ENCODE results near the gene ELP1. TPM values are rescaled to one million over a fixed set of nuclear protein-coding genes. Genes with fewer than 3 reads are reported as not detected.

Gene ELP1, protein sequence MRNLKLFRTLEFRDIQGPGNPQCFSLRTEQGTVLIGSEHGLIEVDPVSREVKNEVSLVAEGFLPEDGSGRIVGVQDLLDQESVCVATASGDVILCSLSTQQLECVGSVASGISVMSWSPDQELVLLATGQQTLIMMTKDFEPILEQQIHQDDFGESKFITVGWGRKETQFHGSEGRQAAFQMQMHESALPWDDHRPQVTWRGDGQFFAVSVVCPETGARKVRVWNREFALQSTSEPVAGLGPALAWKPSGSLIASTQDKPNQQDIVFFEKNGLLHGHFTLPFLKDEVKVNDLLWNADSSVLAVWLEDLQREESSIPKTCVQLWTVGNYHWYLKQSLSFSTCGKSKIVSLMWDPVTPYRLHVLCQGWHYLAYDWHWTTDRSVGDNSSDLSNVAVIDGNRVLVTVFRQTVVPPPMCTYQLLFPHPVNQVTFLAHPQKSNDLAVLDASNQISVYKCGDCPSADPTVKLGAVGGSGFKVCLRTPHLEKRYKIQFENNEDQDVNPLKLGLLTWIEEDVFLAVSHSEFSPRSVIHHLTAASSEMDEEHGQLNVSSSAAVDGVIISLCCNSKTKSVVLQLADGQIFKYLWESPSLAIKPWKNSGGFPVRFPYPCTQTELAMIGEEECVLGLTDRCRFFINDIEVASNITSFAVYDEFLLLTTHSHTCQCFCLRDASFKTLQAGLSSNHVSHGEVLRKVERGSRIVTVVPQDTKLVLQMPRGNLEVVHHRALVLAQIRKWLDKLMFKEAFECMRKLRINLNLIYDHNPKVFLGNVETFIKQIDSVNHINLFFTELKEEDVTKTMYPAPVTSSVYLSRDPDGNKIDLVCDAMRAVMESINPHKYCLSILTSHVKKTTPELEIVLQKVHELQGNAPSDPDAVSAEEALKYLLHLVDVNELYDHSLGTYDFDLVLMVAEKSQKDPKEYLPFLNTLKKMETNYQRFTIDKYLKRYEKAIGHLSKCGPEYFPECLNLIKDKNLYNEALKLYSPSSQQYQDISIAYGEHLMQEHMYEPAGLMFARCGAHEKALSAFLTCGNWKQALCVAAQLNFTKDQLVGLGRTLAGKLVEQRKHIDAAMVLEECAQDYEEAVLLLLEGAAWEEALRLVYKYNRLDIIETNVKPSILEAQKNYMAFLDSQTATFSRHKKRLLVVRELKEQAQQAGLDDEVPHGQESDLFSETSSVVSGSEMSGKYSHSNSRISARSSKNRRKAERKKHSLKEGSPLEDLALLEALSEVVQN (N-terminal part only)
- 40.5 and 42.8 TPM in 2 replicates for total RNA-seq

DNA sequence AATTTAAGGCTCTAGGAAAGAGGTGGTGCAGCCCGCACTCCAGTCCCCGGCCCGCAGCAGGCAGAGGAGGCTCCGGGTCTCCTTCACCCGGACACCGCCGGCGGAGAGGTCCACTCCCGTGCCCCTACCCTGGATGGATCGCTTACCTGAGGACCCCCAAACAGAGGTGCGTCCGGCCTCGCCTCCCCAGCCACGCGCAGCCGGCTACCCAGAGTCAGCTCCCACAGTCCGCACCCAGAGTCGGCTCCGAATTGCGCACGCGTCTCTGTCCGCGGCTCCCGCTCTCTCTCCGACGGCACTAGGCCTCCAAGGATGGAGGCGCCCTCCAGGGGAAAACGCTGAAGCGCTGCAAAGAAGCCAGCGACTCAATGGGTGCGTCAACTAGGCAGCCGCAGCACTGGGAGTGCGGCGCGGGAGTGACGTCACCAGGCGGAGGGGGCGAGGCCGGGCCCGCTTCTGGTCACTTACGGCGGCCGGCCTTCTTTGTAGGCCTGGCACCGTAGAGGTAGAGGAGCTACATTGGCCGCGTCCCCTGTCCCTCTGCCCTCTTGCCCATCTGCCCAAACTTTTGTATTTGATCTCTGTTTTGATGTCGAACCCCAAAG is at the start of gene ELP1:
Gene ELP1 (minus strand): TSS at position 407 of the 605 bp plus-strand sequence. CDS start 2,978 bp downstream, outside the sequence.

DNA sequence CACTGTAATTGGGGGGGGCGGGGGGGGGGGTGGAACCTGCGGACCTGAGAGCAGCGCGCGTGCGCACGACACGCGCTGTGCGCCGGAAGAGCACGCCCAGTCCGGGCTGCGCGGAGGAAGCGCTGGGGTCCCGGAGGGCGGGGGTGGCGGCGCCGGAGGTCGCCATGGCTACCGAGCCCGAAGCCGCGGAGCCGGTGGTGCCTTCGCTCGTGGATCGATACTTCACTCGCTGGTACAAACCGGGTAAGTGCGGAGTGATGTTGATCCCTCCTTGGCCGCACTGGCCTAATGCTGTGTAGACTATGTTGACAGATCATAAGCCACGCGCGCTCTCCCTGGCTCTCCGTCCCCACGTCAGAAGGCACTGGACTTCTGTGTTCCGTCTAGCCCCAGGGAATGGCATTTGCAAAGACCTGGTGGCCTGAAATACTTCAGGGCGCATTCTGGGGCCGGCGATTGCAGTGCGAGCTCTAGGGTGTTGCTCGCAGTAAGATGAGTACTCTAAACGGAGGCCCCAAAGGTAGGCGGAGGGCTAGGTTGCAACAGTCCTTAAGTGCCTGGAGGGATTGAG is 484 bp upstream of the ELP1 start, which contains the start of gene ABITRAM:
Gene ABITRAM (plus strand): TSS at position 78 of the 571 bp plus-strand sequence. CDS start 87 bp downstream, at position 165.

DNA sequence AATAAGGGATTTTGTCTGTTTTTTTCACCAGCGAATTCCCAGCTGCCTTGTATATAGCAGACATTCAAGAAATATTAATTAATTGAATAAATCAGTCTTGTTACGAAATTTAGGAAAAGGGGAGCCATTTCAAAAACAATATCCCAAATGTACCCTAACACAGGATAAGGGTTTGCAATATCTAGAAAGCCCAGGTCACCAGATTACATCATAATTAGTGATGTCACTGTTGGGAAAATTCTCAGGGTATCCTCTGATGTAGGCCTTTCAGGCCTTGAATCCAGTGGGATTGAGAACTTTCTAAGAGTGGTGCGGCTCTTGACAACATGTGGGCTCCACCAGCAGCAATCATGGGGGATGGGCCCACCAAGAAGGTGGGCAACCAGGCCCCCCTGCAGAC is 71.9 kb downstream of the ELP1 start, which contains the start of gene ACTL7A:
Gene ACTL7A (plus strand): TSS at position 270 of the 400 bp plus-strand sequence. CDS start 57 bp downstream, at position 327.

DNA sequence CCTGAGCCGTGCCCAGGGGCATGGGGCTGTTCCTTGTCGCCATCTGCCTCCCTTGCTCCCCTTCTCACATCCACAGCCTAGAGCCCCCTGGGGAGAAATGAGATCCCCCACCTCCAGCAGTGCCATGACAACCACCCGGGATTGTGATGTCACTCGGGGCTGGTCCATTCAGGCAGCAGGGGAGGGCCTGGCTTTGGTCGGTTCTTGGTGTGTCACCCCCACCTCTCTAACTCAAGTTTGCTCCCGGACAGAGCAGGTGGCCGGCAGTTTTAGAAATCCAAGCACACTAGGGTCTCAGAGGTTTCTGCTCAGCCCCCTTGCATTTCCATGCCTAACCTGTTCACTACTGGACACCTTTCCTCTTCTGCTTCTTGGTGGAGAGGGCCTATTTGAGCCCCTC is 78.0 kb downstream of the ELP1 start, which contains the start of gene ACTL7B:
Gene ACTL7B (minus strand): TSS at position 99 of the 400 bp plus-strand sequence. CDS start 56 bp downstream, at position 43.

Other genes starting within 250 kb of the ELP1 start
- gene ACTL7B, start 78.1 kb downstream of the ELP1 start, total RNA-seq = under 0.01 TPM in 1 of 2 replicates, not detected in the other
- gene ACTL7A, start 71.9 kb downstream of the ELP1 start, total RNA-seq = not detected in 2 replicates
- gene ABITRAM, start 276 bp upstream of the ELP1 start, total RNA-seq = 2.2 and 6.4 TPM in 2 replicates
- 27.9 and 40.2 TPM in 2 replicates for gene CTNNAL1, start 79.4 kb upstream of the ELP1 start, total RNA-seq
- 40.0 and 47.1 TPM in 2 replicates for gene TMEM245, start 185.8 kb upstream of the ELP1 start, total RNA-seq
- under 0.01 TPM in 1 of 2 replicates, not detected in the other for gene FRRS1L, start 233.1 kb upstream of the ELP1 start, total RNA-seq

Data from tracheal epithelial cell (primary cell).